Erythroblast (primary cell): ENCODE measurements around the gene TAOK2.

Source experiments
- GATA1 ChIP-seq: IDR thresholded peaks from 2 replicates; pipeline ENCODE4 v1.6.1; 2011; ENCODE audit warnings: low read depth, mild to moderate bottlenecking, control low read depth, low read length, moderate library complexity
- POLR2A ChIP-seq: IDR thresholded peaks from 2 replicates; pipeline ENCODE4 v1.6.1; 2011; ENCODE audit warnings: mild to moderate bottlenecking, low read length

DNA sequence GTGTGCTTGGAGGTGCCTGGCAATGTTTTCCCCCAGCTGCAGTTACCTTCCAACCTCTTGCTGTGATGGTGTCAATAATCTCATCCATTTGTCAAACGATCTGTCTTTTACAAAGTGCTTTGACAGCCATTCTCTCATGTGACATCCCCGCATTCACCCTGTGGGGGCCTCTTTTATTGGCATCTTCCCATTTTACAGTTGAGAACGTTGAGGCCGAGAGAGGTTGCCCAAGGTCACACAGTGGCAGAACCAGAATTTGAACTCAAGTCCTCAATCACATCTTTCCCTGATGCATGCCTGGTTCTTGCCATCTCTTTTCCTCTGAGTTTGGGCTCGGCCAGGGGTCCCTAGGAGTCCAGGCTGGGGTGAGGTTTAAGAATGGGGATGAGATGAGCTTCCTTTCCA, 1.5 kb downstream of the TAOK2 start:
- TF ChIP-seq POLR2A (no peak), GATA1 (no peak)
